Measurements from ENCODE around the gene PGLYRP2.

Gene PGLYRP2

DNA sequence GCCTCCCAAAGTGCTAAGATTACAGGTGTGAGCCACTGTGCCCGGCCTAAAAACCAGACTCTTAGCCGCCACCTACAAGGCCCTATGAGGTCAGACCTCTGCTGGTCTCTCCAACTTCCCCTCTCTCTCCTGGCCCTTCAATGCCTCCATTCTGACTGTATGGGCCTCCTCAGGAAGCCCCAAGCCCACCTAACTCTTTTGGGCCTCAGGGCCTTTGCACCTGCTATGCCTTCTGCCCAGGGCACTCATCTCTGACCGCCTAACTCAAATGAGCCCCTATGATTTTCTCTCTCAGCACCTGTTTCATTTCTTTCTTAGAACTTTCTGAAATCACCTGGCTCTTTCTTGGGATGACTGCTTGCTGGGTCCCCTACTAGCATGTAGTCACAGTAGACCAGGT is 36.0 kb downstream of the PGLYRP2 start:
- Histone ChIP-seq H3K79me2 (no peaks in the 10 kb centered on the region), H3K4me1 (no peaks in the 10 kb centered on the region), H3K27ac (no peak overlapping the region), H2AFZ (no peak overlapping the region), H3K9ac (no peak overlapping the region), H3K36me3 (ENCODE audit: control insufficient read depth, insufficient read depth, low read length) (no peaks in the 10 kb centered on the region), H3K9me3 (ENCODE audit: control insufficient read depth, low read length) (no peaks in the 10 kb centered on the region), H3K4me3 (ENCODE audit: low read depth, low read length) (no peak overlapping the region), H3K27me3 (ENCODE audit: control insufficient read depth, insufficient read depth, low read length) (no peaks in the 10 kb centered on the region), H3K4me2 (ENCODE audit: low read length) (no peak overlapping the region)
- TF ChIP-seq, protein P1, sequence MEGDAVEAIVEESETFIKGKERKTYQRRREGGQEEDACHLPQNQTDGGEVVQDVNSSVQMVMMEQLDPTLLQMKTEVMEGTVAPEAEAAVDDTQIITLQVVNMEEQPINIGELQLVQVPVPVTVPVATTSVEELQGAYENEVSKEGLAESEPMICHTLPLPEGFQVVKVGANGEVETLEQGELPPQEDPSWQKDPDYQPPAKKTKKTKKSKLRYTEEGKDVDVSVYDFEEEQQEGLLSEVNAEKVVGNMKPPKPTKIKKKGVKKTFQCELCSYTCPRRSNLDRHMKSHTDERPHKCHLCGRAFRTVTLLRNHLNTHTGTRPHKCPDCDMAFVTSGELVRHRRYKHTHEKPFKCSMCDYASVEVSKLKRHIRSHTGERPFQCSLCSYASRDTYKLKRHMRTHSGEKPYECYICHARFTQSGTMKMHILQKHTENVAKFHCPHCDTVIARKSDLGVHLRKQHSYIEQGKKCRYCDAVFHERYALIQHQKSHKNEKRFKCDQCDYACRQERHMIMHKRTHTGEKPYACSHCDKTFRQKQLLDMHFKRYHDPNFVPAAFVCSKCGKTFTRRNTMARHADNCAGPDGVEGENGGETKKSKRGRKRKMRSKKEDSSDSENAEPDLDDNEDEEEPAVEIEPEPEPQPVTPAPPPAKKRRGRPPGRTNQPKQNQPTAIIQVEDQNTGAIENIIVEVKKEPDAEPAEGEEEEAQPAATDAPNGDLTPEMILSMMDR (IDR thresholded peaks at IDR 0.05), result no peak

DNA sequence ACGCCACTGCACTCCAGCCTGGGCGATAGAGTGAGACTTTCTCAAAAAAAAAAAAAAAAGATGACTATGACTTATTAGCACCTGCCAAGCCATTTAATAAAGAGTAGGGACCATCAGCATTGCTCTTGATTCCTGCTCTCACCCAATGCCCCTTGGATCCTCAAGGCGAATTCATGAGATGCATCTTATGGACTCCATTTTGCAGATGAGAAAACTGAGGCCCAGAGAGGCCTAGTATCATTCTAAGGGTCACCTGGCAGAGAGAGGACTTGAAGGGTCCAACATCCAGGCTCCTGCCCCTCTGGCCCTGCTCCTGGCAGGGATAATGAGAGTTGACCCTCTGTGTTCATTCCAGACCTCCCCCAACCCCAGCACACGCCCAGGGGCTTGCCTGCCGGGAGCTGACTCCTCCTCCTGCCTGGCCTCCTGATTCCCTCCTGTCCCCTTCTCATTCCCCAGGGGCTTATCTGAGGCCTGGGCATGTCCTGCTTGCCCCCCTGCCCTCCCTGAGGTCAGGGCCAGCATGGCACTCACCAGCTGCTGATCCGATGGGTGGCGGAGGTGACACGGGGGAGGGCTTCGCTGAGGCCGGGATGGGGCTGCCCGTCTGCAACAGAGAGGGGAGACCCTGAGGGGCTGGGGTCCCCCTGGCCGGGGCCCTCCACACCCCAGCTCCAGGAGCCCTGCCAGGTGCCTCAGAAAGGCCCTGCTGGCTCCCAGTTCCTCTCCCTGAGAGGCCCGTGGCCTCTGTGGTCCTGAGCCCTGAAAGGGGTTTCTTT is 37.0 kb downstream of the PGLYRP2 start:
- Histone ChIP-seq H3K79me2 (no peaks in the 10 kb centered on the region), H3K4me2 (ENCODE audit: low read length) (no peak overlapping the region), H3K9ac (no peak overlapping the region), H3K36me3 (ENCODE audit: control insufficient read depth, insufficient read depth, low read length) (no peaks in the 10 kb centered on the region), H3K4me1 (no peaks in the 10 kb centered on the region), H2AFZ (no peak overlapping the region), H3K9me3 (ENCODE audit: control insufficient read depth, low read length) (no peaks in the 10 kb centered on the region), H3K27me3 (ENCODE audit: control insufficient read depth, insufficient read depth, low read length) (no peaks in the 10 kb centered on the region), H3K4me3 (ENCODE audit: low read depth, low read length) (no peak overlapping the region), H3K27ac (no peak overlapping the region)
- TF ChIP-seq, protein P1 (IDR thresholded peaks at IDR 0.05), result no peak

DNA sequence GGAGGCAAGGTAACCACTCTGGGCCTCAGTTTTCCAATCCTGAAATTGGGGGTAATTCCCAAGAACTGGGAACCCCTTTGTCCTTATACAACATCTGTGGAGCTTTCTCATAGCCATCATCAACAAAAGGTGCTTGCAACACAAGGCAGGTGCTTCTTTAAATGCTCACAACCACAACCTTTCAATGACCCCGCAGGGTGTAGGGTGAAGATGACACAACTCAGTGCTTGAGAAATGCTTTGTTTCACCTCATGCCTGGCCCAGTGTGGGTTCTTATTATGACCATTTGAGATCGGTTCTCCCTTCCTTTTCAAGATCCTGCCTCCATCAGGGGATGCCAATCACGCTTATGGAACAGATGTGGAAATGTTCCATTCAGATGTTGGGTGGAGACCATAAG is 38.0 kb downstream of the PGLYRP2 start:
- Histone ChIP-seq H3K4me3 (ENCODE audit: low read depth, low read length) (no peak overlapping the region), H2AFZ (no peak overlapping the region), H3K36me3 (ENCODE audit: control insufficient read depth, insufficient read depth, low read length) (no peaks in the 10 kb centered on the region), H3K4me2 (ENCODE audit: low read length) (no peak overlapping the region), H3K27ac (no peak overlapping the region), H3K9me3 (ENCODE audit: control insufficient read depth, low read length) (no peaks in the 10 kb centered on the region), H3K4me1 (no peaks in the 10 kb centered on the region), H3K79me2 (no peaks in the 10 kb centered on the region), H3K9ac (no peak overlapping the region), H3K27me3 (ENCODE audit: control insufficient read depth, insufficient read depth, low read length) (no peaks in the 10 kb centered on the region)
- TF ChIP-seq, protein P1 (IDR thresholded peaks at IDR 0.05), result no peak

DNA sequence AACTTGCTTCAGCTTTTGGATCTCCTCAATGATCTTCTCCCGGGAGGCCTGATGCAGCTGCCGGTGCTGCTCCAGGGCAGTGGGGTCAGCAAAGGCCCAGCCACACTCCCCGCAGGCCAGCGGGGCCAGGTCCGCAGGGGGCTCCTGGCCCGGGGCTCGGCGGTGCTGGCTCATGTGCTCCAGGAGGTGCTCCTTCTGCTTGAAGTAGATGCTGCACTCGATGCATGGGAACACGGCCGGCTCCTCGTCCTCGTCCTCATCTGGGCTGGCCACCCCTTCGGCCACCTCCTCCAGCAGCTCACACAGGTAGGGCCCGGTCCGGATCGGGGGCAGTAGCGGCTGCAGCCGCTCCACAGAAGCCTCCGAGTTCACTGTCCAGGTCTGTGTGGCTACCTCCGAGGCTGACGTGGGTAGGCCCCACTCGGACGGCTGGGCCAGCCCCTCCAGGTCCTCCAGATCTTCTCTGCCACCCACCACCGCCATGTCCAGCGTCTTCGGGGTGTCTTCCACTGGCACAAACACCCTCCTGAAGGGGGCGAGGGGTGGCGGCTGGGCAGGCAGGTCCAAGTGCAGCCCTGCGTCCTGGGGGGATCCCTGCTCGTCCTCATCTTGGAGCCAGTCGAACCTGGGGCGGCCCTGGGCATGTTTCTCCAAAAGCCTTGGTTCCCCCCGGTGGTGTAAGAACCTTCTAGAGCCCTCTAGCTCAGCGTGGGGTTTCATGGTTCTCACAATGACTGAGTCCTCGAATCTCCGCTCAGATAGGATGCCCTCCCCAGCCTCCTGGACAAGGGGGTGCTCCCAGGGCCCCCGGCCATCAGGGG is 39.3 kb downstream of the PGLYRP2 start:
- no peak overlapping the region for H3K9ac ChIP-seq

More for the DNA sequence above, 39.3 kb downstream of the PGLYRP2 start:
- TF ChIP-seq, protein P1 (IDR thresholded peaks at IDR 0.05), result no peak
- Histone ChIP-seq H2AFZ (no peak overlapping the region), H3K27me3 (ENCODE audit: control insufficient read depth, insufficient read depth, low read length) (no peaks in the 10 kb centered on the region), H3K9me3 (ENCODE audit: control insufficient read depth, low read length) (no peaks in the 10 kb centered on the region), H3K4me3 (ENCODE audit: low read depth, low read length) (no peak overlapping the region), H3K79me2 (no peaks in the 10 kb centered on the region), H3K36me3 (ENCODE audit: control insufficient read depth, insufficient read depth, low read length) (no peaks in the 10 kb centered on the region), H3K4me2 (ENCODE audit: low read length) (no peak overlapping the region), H3K4me1 (no peaks in the 10 kb centered on the region), H3K27ac (no peak overlapping the region)
